Colonic mucosa (tissue), 4 donors: ENCODE data around the gene SLC35A1. TPM values are rescaled to one million over a fixed set of nuclear protein-coding genes. Genes with fewer than 3 reads are reported as not detected.

Experiments
- DNase-seq: peaks from one replicate; pipeline ENCODE4 v3.0.0-alpha.2; 2020
- H3K27ac ChIP-seq: fragments of 200-600 bp; one replicate; pipeline ENCODE4 v1.8.0; 2021
- H3K27me3 ChIP-seq: fragments of 200-600 bp; one replicate; pipeline ENCODE4 v1.8.0; 2021
- H3K36me3 ChIP-seq: fragments of 200-600 bp; one replicate; pipeline ENCODE4 v1.8.0; 2021
- H3K4me1 ChIP-seq: fragments of 200-600 bp; one replicate; pipeline ENCODE4 v1.8.0; 2021; ENCODE audit warnings: mild to moderate bottlenecking
- H3K4me3 ChIP-seq: fragments of 200-600 bp; one replicate; pipeline ENCODE4 v1.8.0; 2021
- H3K9ac ChIP-seq, 2 donors: one replicate each; pipeline ENCODE4 v1.7.0; 2013; ENCODE audit warnings: control low read depth in 2 of 2, low read depth in 2 of 2, low read length in 2 of 2
- H3K9me3 ChIP-seq: fragments of 200-600 bp; one replicate; pipeline ENCODE4 v1.8.0; 2021
- CTCF ChIP-seq: fragments of 200-600 bp; IDR thresholded peaks from one replicate; pipeline ENCODE4 v1.8.0; 2022; ENCODE audit warnings: antibody characterized with exemption, mild to moderate bottlenecking
- intact Hi-C: fragments of 100-400 bp; cut with DNase I; formaldehyde crosslinking; loops from one replicate; pipeline ENCODE4 v1.14.1; 2022
- total RNA-seq, 2 donors: library from RNA; stranded (reverse); fragmentation: NEBNext Ultra II Directional in 1 of 2; extraction: Animal tissue kit (Norgen Biotek cat#: 25700) in 1 of 2; gene quantifications; one replicate each; pipeline ENCODE4 v1.2.1, GENCODE V29; 2021
- donor health status: healthy.
- donor health status: DM: no; HTN: no; CAD: no.
- donor health status: DM: no; HTN: no; CAD: no.

SLC35A1 gene
- total RNA-seq, 2 donors from 2014 or later = 38.0 to 55.3 TPM

GRCh38 chr6:87498048-87498447 lies 25.3 kb downstream of the SLC35A1 start:
- Histone ChIP-seq H3K36me3 (no peaks in the 10 kb centered on the region), H3K9ac (no peak overlapping the region), H3K27ac (no peak overlapping the region), H3K27me3 (no peaks in the 10 kb centered on the region), H3K4me1 (no peaks in the 10 kb centered on the region), H3K4me3 (no peak overlapping the region), H3K9me3 (no peaks in the 10 kb centered on the region)
- TF ChIP-seq CTCF = no peak
- intact Hi-C loops = no loop called here
- no peak for DNase-seq

GRCh38 chr6:87501809-87502572 lies 29.2 kb downstream of the SLC35A1 start:
- no peak for TF ChIP-seq CTCF
- no peak overlapping the region for H3K4me3 ChIP-seq
- intact Hi-C loops = no loop called here
- no peak overlapping the region for H3K9ac ChIP-seq
- no peaks in the 10 kb centered on the region for H3K4me1 ChIP-seq
- H3K9me3 ChIP-seq = no peaks in the 10 kb centered on the region
- no peaks in the 10 kb centered on the region for H3K27me3 ChIP-seq
- no peak for DNase-seq
- no peak overlapping the region for H3K27ac ChIP-seq
- H3K36me3 ChIP-seq = no peaks in the 10 kb centered on the region

- Histone ChIP-seq H3K36me3 (no peaks in the 10 kb centered on the region), H3K27me3 (no peaks in the 10 kb centered on the region), H3K27ac (no peak overlapping the region), H3K9ac (no peak overlapping the region), H3K4me1 (no peaks in the 10 kb centered on the region), H3K4me3 (no peak overlapping the region), H3K9me3 (no peaks in the 10 kb centered on the region)
- intact Hi-C loops = no loop called here
- TF ChIP-seq CTCF = no peak
- no peak for DNase-seq
Observed at GRCh38 chr6:87504441-87504840, 31.7 kb downstream of the SLC35A1 start.

- Histone ChIP-seq H3K27ac (no peak overlapping the region), H3K4me1 (no peaks in the 10 kb centered on the region), H3K36me3 (peaks cover 13% of the 10 kb centered on the region), H3K9me3 (no peaks in the 10 kb centered on the region), H3K27me3 (no peaks in the 10 kb centered on the region), H3K9ac (no peak overlapping the region), H3K4me3 (no peak overlapping the region)
- no peak for TF ChIP-seq CTCF
- no peak for DNase-seq
- intact Hi-C loops = no loop called here
Observed at GRCh38 chr6:87514831-87515230, 42.1 kb downstream of the SLC35A1 start.

GRCh38 chr6:87518453-87518852 lies 45.7 kb downstream of the SLC35A1 start:
- no peak for TF ChIP-seq CTCF
- DNase-seq = no peak
- Histone ChIP-seq H3K9ac (no peak overlapping the region), H3K4me1 (no peaks in the 10 kb centered on the region), H3K4me3 (no peak overlapping the region), H3K36me3 (peaks cover 8% of the 10 kb centered on the region), H3K27ac (no peak overlapping the region), H3K27me3 (no peaks in the 10 kb centered on the region), H3K9me3 (no peaks in the 10 kb centered on the region)
- intact Hi-C loops = no loop called here
